Fibroblast of skin of back (primary cell): ENCODE results near the gene SLC38A9.
"Not testable (repeated sequence)": the region's sequence is repeated elsewhere in the genome, so short reads cannot be mapped to it uniquely, and the experiment has no call there.

Experiments used
- DNase-seq: peaks from one replicate; pipeline ENCODE4 v3.0.0-alpha.2; 2013

SLC38A9 gene

DNA sequence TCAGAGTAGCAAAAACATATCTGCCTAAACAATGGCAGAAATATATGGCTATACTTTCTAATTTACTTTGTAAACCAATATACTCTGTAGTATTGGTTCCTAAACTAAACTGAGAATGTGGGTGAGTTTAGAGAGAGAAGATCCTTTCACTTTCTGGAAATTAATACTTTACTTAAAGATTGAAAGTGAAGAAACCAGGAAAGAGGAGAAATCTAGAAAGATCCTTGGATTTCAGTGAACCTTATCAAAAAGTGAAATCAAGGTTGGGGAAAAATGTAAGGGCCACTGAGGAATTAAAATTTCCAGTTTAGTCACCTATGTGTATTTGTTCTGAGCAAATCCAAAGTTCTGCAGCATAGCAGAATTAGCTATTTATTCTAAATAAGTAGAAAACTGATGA, 5.9 kb downstream of the SLC38A9 start:
- DNase-seq: no peak

DNA sequence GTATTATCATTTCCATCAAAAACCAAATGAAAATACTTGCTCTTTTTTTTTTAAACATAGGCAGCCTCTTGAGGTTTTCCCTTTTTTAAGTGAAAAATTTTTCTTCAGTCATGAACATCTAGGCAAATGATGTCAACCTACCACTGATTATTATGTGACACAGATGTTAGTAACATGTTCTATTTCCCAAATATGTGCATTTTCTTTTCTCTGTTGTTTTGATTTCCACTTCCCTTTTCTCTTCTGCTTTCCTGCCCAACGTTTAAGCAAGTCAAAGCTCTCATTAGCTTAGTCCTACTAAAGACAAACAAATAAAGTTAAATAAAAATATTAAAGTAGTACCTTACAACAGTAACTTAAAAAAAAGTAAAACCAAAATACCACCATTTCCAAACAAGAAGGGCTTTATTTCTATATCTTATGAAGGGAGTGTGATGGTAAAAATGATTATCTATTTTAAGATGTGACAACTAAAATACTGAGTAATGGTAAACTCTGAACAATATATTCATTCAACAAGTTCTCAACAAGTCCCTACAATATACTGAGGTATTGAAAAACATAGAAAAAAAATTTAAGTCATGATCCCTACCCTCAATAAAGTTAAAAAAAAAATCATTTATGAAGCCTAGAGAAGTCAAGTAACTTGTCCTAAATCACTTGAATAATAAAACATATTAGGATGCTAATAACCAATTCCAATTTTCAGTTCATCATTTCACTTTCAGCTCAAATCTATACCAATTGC, 9.4 kb downstream of the SLC38A9 start:
- DNase-seq: no peak

DNA sequence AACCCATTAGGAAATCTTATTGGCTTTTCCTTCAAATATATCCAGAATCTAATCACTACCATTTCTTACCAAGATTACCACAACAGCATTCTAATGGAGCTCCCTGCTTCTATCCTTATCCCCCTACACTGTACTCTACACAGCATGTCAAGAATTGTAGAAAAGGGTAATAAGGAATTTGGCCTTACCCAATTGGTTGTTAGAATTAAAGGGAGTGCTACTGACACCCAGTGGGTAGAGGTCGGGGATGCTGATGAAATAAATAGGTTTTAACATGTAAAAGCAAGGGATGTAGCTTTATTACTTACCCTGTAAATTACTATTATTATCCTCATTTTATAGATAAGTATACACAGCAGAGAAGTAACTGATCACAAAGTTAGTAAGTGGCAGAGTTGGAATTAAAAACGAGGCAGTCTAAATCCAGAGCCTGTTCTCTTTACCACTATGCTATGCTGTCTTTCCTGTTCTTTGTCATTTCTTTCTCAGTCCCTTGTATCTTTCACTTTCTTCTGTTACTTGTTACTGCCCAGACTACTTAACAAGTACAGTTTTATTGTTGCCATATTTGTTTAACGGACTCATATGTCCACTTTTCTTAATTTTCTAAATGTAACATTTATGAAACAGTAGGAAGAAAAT, 10.5 kb downstream of the SLC38A9 start:
- DNase-seq: no peak

DNA sequence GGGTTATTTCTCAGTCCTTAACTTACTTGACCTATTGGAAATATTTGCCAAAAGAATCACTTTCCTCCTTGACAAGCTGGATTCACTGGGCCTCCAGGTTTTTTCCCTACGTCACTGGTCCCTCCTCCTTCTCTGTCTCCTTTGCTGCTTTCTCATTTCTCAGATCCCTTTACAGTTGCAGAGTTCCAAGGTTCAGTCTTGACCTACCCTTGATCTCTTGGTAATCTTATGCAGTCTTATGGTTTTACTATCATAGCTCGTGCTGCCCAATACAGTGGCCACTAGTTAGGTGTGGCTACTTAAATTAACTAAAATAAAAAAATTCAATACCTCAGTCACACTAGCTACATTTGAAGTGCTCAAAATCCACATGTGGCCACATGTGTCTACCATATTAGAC, 11.4 kb downstream of the SLC38A9 start:
- no peak for DNase-seq

DNA sequence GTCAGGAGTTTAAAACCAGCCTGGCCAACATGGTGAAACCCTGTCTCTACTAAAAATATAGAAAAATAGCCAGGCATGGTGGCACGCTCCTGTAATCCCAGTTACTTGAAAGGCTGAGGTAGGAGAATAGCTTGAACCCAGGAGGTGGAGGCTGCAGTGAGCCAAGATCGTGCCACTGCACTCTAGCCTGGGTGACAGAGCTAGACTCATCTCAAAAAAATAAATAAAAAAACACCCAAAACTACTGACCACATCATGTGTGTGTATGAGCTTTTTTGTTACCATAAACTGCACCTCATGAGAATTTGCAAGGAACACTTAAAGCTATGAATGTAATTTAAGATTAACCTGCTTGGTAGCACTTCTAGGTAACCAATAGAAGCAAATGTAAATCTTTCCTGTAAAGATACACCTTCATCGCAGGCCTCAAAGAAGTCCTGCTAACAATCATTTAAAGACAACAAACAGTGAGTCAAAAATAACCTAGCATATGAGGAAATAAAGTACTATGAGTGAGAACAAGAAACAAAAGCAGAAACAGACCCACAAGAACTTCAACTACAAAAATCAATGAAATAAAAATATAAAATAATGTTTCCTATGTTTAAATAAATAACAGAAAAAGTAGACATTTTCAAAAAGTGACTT, 13.0 kb downstream of the SLC38A9 start:
- DNase-seq: no peak

DNA sequence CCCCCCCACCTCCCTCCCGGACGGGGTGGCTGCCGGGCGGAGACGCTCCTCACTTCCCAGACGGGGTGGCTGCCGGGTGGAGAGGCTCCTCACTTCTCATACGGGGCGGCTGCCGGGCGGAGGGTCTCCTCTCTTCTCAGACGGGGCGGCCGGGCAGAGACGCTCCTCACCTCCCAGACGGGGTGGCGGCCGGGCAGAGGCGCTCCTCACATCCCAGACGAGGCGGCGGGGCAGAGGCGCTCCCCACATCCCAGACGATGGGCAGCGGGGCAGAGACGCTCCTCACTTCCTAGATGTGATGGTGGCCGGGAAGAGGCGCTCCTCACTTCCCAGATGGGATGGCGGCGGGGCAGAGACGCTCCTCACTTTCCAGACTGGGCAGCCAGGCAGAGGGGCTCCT, 15.4 kb downstream of the SLC38A9 start:
- DNase-seq: not testable (repeated sequence)

DNA sequence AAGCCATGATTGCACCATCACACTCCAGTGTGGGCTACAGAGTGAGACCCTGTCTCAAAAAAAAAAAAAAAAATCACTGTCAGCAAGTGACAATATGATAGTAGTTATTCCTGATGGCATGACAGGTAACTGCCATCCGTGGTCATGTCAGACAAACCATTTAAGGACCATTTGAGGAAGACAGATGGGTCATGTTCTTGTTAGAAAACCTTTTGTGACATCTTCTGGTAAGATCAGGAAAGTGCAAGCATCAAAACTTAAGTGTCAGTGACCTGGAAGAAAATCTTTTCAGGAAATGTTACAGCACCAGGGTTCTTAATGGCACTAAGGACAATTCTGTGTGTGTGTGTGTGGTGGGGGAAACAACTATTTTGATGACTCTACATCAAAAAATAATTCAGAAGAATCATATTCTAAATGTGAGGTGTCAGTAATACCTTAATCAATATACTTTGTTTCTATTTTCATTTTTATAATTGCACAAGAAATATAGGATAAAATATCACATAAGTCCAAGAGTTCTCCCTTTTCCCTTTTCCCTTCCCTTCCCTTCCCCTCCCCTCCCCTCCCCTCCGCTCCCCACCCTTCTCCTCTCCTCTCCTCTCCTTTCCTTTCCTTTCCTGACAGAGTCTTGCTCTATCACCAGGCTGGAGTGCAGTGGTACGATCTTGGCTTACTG, 17.8 kb downstream of the SLC38A9 start:
- peak; percentile 33 for DNase-seq

DNA sequence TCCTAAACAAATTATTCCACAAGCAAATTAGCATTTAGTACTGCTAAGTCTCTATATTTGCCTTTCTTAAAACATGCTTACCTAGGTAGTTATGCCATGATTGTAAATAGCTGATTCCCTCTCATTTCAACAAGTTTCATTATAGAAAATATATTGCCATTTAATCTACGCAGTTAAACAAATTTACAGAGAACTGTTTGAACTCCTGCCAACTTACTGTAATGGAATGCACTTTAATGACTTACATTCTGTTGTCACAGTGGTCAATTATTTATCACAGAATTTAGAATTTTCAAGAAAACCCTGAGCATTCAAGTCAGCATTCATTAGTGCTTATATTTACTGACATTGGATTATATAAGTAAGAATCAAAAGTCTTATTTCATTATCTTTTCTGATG, 19.6 kb downstream of the SLC38A9 start:
- no peak for DNase-seq

DNA sequence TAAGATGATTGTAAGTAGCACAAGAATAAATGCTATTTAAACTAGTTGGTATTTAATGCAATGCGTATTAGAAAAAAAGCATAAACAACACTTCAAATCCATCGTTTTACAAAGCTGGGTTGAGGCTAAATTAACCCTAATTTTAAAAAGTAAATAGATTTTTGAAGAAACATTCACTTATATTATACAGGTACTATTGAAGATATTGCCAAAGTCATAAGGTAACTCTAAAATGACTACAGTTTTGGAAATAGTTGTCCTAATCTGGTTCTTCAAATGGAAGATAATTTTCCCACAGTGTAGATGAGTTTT, 20.1 kb downstream of the SLC38A9 start:
- DNase-seq: no peak

DNA sequence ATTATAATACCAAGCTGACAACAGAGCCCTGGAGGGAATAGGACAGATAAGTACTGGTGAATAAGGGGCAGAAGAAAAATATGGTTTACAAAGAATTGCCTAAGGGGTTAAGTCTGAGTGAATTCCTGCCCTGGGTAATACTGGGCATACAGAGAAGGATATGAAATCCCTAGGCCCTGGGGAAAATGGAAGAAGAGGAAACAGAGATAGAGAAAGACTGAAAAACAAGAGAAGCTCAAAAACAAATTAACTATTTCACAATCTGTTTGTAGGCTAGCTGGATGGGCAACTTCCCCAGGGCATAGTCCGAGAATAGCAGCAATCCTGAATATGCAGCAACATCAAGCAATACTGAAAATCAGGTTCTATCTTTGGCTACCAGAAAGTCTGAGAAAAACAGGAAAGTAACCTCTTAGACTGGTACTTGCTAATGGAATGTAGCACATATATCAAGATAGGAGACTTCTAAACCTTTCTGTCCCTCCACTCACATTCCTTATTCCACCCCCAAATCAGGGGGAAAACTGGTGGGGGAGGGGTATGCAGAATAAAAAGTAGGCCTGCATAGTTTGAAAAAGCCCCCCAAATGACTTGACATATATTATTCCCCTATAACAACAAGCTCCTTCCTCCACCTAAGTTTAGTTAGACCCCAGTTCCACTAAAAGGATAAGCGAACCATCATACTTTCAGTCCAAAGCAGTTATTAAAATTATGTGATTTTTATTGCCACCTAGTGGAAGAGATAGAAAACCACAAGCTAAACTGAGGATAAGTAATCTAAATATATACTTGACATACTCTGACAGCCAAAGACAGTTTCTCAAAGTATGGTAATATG, 20.6 kb downstream of the SLC38A9 start:
- peak; percentile 63 for DNase-seq

DNA sequence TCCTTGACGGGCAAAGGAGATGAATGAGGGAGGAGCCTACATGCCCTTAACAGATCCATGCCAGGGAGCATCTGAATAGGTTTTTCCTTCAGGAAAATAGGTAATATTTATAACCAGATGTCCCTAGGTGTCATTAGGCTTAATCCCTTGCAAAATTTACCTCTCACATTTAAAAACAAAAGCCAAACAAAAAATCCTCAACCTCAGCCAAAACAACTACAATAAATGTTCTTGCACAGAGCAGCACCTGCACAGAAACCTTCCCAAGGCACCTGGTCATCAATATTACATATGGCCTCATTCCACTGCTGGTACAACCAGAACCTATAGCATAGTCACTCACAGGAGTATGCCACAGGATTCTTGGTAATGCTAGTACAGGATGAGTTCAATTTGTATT, 30.1 kb downstream of the SLC38A9 start:
- no peak for DNase-seq

DNA sequence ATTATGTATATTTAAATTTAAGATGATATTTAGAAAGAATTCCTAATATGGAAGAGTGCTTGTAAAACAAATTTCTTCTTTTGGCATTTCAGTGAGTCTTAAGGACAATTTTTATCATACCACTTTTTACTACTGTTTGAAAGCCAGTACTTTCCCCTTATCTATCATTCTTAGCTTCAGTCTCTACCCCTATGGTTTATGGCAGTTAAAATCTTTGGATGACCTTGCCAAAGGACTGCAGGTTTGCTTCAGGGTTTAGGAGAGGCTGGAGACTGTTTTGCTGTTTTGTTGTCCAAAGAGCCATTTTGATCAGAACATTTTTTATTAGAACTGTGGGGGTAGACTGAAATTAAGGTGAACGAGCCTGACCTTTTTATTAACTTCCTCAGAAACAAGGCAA, 30.8 kb downstream of the SLC38A9 start:
- no peak for DNase-seq

DNA sequence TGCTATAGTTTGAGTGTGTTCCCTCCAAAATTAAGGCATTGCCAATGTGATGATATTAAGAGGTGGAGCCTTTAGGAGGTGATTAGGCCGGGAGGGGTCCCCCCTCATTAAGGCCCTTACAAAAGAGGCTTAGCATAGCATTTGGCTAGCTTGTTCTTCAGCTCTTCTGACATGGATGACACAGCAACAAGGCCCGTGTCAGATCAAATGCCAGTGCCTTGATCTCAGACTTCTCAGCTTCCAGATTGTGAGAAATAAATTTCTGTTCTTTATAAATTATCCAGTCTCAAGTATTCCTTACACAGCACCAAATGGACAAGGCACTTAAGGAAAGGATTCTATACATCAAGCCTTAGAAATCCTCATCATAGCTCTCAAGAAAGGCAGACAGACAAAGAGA, 31.8 kb downstream of the SLC38A9 start:
- no peak for DNase-seq

DNA sequence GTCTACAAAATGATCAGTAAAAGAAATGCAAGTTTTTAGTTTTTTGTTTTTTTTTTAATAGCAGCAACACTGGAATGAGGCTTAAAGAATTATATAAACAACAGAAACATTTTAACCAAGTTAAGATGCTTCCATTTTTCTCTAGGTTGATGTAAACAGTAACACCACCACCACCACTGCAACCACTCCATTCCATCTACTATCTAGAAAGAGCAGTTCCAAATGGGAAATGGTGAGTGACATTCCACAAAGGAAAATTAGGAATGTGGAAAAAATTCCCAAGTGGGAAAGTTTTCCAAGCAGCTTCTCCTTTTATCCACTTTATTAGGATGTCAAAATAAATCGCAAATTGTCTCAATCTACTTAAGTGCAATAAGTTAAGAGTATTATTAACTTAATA, 32.6 kb downstream of the SLC38A9 start:
- peak; percentile 17 for DNase-seq

DNA sequence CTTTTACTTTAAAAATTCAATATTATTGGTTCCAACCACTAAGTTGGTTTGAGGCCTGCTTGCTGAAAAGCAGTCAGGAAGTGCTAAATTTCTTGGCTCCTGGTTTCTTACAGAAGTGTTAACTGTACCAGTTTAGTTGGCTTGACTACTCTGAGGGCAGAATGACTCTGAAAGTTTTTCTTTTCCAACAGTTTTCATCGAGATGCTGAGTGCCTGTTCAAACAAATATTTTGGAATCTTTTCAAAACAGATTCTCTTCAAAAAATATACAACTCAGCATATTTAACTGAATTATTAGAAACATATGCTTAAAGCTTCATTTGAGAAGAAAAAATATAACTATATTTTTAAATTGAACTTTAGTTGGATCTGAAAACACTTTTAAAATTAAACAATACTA, 37.0 kb downstream of the SLC38A9 start:
- DNase-seq: peak; percentile 25

DNA sequence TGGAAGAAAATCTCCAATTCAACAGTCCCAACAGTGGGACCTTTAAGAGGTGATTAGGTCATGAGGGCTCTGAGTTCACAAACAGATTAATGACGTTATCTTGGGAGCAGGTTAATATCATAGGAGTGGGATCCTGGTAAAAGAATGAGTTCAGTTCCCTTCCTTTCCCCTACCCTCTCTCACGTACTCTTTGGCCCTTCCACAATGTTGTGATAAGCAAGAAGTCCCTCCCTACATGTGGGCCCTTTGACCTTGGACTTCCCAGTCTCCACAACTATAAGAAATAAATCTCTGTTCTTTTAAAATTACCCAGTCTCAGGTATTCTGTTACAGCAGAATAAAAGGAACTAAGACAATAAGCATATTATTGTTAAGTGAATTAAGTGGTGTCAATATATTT, 37.8 kb downstream of the SLC38A9 start:
- DNase-seq: no peak

DNA sequence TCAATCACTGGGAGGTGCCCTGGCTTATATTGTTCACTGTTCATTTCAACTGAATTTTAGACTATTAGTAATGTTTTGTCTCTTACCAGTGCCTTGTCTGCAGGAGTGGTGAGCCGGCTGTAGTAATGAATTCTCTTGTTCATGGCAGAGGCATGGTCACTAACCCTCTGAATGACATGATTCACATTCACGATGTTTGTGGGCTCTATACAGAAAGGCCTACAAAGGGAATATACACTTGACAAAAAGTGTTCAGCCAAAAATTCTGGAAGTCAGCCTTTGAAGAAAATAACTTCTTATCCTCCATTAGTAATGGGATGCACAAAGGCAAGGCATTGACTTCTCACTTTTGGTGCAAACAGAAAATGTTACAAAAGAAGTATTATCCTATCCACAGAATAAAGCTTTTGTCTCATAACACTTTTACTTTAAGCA, 39.6 kb downstream of the SLC38A9 start:
- peak; percentile 15 for DNase-seq

DNA sequence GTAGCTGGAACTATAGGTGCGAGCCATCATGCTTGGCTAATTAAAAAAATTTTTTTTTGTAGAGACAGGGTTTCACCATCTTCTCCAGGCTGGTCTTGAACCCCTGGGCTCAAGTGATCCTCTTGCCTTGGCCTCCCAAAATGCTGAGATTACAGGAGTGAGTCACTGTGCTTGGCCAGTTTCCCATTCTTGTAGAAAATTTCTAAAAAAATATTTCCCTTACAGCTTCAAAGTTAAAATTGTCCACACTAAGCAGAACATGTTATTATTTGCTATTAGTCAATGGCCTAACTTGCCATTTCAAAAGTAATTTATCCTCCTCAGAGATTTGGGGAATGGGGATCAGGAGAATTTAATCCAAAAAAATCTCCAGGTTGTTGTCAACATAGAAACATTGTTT, 40.1 kb downstream of the SLC38A9 start:
- DNase-seq: peak; percentile 36

DNA sequence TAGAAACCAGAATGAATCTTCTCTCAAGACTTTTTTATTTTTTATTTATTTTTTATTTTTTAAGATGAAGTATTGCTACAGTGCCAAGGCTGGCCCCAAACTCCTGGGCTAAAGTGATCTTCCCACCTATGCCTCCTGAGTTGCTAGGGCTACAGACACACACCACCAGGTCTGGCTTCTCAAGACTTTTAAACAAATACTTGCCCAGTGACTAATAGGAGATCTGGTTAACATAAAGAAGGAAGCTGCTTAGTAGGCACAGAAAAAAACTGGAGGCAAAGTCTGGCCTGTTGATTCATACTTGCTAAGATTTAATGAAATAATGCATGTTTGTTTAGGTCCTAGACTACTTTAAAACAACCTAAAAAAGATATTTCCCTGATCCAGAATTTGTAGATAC, 43.8 kb downstream of the SLC38A9 start:
- peak; percentile 88 for DNase-seq

DNA sequence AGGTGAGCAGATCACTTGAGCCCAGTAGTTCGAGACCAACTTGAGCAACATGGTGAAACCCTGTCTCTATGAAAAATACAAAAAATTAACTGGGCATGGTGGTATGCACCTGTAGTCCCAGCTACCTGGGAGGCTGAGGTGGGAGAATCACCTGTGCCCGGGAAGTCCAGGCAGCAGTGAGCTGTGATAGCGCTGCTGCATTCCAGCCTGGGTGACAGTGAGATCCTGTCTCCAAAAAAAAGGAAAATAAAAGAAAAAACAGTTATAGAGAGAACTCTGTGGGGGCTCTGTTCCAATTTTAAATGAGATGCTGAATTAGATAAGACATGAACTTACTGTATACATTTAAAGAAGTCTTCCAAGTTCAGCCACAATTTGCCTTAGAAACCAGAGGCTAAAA, 44.2 kb downstream of the SLC38A9 start:
- DNase-seq: no peak

DNA sequence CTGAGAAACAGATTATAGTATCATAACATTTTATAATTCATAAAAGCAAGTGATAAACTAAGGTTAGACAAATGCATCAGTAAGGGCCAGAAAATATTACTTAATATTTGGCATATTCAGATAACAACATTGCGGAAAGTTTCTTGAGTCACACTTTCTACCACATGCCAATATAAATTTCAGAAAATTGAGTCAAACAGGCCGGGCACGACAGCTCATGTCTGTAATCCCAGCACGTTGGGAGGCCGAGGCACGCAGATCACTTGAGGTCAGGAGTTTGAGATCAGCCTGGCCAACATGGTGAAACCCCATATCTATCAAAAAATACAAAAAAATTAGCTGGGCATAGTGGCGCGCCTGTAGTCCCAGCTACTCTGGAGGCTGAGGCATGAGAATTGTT, 47.1 kb downstream of the SLC38A9 start:
- DNase-seq: no peak

DNA sequence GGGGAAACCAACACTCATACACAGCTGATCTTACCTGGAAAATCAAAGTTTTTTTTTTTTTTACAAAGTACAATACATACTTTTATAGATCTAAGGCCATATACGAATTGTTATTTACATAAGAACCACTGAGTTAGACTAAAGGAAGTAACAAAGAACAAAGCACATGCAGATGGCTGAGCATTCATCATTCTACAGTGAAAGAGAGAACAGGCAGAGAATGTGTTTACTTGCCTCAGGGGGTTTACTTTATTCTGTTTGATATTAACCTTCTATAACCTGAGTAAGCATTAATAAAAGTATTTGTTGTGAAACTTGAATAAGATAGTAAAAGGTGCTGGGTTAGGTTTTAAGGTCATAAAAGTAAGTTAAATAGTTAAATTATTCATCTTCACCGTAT, 54.7 kb downstream of the SLC38A9 start:
- DNase-seq: no peak

DNA sequence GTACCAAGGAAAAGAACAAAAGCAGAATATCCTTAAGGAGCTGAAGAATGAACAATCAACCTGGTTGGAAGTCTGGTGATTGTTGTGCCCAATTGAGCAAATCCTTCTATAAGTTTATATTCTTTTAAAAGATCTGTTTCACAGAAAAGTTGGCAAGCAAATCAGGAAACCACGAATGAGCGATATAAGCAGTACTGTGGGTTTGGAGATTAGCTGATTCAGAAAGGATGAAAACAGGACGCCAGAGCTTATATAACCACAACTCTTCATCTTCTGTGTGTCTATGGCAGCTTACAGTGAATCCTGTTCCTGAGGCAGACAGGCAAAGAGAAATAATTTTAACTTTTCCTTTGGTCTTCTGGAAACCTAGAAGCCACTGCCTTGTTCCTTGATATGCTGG, 61.7 kb downstream of the SLC38A9 start:
- DNase-seq: peak; percentile 39
